ENCODE measurements around the gene EEFSEC. TPM values are rescaled to one million over a fixed set of nuclear protein-coding genes. Genes with fewer than 3 reads are reported as not detected.

The EEFSEC gene
- total RNA-seq, 3 donors from 2014 or later = 9.7 to 10.9 (median 10.8) TPM

GRCh38 chr3:128187495-128187894 lies 34.2 kb downstream of the EEFSEC start:
- TF ChIP-seq CTCF (IDR thresholded peaks at IDR 0.05) = no peak
- H3K4me1 ChIP-seq (ENCODE audit: low read depth) = no peaks in the 10 kb centered on the region
- H3K9me3 ChIP-seq = no peaks in the 10 kb centered on the region
- intact Hi-C loops (cut with DNase I, micrococcal nuclease) = no loop called here
- DNase-seq (no peak), ATAC-seq (no peak)
- H3K36me3 ChIP-seq (ENCODE audit: low read depth) = no peaks in the 10 kb centered on the region
- no peak overlapping the region for H3K4me3 ChIP-seq

GRCh38 chr3:128188326-128188725 lies 35.0 kb downstream of the EEFSEC start:
- ATAC-seq (no peak), DNase-seq (no peak)

GRCh38 chr3:128188956-128189355 lies 35.7 kb downstream of the EEFSEC start:
- H3K9me3 ChIP-seq = no peaks in the 10 kb centered on the region
- H3K36me3 ChIP-seq (ENCODE audit: low read depth) = no peaks in the 10 kb centered on the region
- ATAC-seq (no peak), DNase-seq (no peak)
- H3K4me1 ChIP-seq (ENCODE audit: low read depth) = no peaks in the 10 kb centered on the region
- TF ChIP-seq CTCF (IDR thresholded peaks at IDR 0.05) = no peak
- H3K4me3 ChIP-seq = no peak overlapping the region
- intact Hi-C loops (cut with DNase I, micrococcal nuclease) = no loop called here

More at GRCh38 chr3:128188326-128188725, 35.0 kb downstream of the EEFSEC start:
- intact Hi-C loops (cut with DNase I, micrococcal nuclease) = no loop called here
- no peak overlapping the region for H3K4me3 ChIP-seq
- no peaks in the 10 kb centered on the region for H3K4me1 ChIP-seq (ENCODE audit: low read depth)
- H3K9me3 ChIP-seq = no peaks in the 10 kb centered on the region
- no peaks in the 10 kb centered on the region for H3K36me3 ChIP-seq (ENCODE audit: low read depth)
- TF ChIP-seq CTCF (IDR thresholded peaks at IDR 0.05) = no peak

GRCh38 chr3:128190501-128190900 lies 37.2 kb downstream of the EEFSEC start:
- intact Hi-C loops (cut with DNase I, micrococcal nuclease) = no loop called here
- no peak for ATAC-seq
- no peak overlapping the region for H3K4me3 ChIP-seq

GRCh38 chr3:128192131-128192530 lies 38.9 kb downstream of the EEFSEC start:
- Histone ChIP-seq H3K4me1 (ENCODE audit: low read depth) (peaks cover 2% of the 10 kb centered on the region), H3K4me3 (no peak overlapping the region), H3K36me3 (ENCODE audit: low read depth) (no peaks in the 10 kb centered on the region), H3K9me3 (no peaks in the 10 kb centered on the region)
- ATAC-seq = no peak
- intact Hi-C loops (cut with DNase I, micrococcal nuclease) = no loop called here
- TF ChIP-seq CTCF (IDR thresholded peaks at IDR 0.05) = no peak
- no peak for DNase-seq

More at GRCh38 chr3:128190501-128190900, 37.2 kb downstream of the EEFSEC start:
- H3K9me3 ChIP-seq = no peaks in the 10 kb centered on the region
- no peak for TF ChIP-seq CTCF (IDR thresholded peaks at IDR 0.05)
- no peak for DNase-seq
- H3K36me3 ChIP-seq (ENCODE audit: low read depth) = no peaks in the 10 kb centered on the region
- H3K4me1 ChIP-seq (ENCODE audit: low read depth) = peaks cover 2% of the 10 kb centered on the region

- intact Hi-C loops (cut with DNase I, micrococcal nuclease) = no loop called here
Measured at GRCh38 chr3:128193168-128193567, 39.9 kb downstream of the EEFSEC start.

More at GRCh38 chr3:128193168-128193567, 39.9 kb downstream of the EEFSEC start:
- Histone ChIP-seq H3K9me3 (no peaks in the 10 kb centered on the region), H3K4me1 (ENCODE audit: low read depth) (peaks cover 2% of the 10 kb centered on the region), H3K36me3 (ENCODE audit: low read depth) (no peaks in the 10 kb centered on the region), H3K4me3 (no peak overlapping the region)
- ATAC-seq (no peak), DNase-seq (no peak)
- no peak for TF ChIP-seq CTCF (IDR thresholded peaks at IDR 0.05)

Data from mucosa of descending colon (tissue), 3 donors.